HFF-Myc (cell line): ENCODE measurements around the gene RAB3B.

Experiments
- DNase-seq: peaks from one replicate; pipeline ENCODE4 v3.0.0-alpha.2; 2011; ENCODE audit warnings: low read depth; ENCODE audit errors: extremely low read depth
- H3K4me3 ChIP-seq: replicated peaks from 2 replicates; pipeline ENCODE4 v1.5.1; 2011; ENCODE audit warnings: low read depth, mild to moderate bottlenecking, control low read depth, low read length
- TF ChIP-seq, protein P1 (sequence below): IDR thresholded peaks from 2 replicates; pipeline ENCODE4 v1.5.1; 2012; ENCODE audit warnings: mild to moderate bottlenecking, low read depth, low read length, control low read depth; ENCODE audit errors: missing control alignments

RAB3B gene

GRCh38 chr1:51986718-51987117 lies 3.8 kb downstream of the RAB3B start:
- no peak for DNase-seq
- TF ChIP-seq, protein P1, sequence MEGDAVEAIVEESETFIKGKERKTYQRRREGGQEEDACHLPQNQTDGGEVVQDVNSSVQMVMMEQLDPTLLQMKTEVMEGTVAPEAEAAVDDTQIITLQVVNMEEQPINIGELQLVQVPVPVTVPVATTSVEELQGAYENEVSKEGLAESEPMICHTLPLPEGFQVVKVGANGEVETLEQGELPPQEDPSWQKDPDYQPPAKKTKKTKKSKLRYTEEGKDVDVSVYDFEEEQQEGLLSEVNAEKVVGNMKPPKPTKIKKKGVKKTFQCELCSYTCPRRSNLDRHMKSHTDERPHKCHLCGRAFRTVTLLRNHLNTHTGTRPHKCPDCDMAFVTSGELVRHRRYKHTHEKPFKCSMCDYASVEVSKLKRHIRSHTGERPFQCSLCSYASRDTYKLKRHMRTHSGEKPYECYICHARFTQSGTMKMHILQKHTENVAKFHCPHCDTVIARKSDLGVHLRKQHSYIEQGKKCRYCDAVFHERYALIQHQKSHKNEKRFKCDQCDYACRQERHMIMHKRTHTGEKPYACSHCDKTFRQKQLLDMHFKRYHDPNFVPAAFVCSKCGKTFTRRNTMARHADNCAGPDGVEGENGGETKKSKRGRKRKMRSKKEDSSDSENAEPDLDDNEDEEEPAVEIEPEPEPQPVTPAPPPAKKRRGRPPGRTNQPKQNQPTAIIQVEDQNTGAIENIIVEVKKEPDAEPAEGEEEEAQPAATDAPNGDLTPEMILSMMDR: no peak
- H3K4me3 ChIP-seq: no peak overlapping the region

DNA sequence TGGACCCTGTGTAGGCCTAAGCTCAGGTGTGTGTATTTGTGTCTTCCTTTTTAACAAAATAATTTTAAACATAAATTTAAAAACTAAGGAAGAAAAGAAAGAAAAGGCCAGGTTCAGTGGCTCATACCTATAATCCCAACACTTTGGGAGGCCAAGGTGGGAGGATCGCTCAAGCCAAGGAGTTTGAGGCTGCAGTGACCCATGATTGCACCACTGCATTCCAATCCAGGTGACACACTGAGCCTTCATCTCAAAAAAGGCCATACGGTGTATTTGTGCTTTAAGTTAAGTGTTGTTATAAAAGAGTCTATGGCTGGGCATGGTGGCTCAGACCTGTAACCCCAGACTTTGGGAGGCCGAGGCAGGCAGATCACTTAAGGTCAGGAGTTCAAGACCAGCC lies 8.3 kb downstream of the RAB3B start:
- no peak for DNase-seq
- TF ChIP-seq, protein P1: no peak
- no peak overlapping the region for H3K4me3 ChIP-seq

DNA sequence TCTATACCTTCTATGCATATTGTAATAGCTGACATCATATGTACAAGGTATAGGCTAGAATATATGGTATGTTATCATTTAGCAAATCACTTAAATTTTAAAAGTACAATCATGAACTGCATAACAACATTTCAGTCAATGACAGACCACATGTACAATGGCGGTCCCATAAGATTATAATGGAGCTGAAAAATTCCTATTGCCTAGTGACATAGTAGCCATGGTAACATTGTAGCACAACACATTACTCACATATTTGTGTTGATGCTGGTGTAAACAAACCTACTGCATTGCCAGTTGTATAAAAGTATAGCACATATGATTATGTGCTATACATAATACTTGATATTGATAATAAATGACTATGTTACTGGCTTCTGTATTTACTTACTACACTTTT lies 8.9 kb downstream of the RAB3B start:
- no peak overlapping the region for H3K4me3 ChIP-seq
- TF ChIP-seq, protein P1: no peak
- DNase-seq: no peak

GRCh38 chr1:51978099-51978498 lies 12.4 kb downstream of the RAB3B start:
- H3K4me3 ChIP-seq: no peak overlapping the region
- TF ChIP-seq, protein P1: no peak
- no peak for DNase-seq

DNA sequence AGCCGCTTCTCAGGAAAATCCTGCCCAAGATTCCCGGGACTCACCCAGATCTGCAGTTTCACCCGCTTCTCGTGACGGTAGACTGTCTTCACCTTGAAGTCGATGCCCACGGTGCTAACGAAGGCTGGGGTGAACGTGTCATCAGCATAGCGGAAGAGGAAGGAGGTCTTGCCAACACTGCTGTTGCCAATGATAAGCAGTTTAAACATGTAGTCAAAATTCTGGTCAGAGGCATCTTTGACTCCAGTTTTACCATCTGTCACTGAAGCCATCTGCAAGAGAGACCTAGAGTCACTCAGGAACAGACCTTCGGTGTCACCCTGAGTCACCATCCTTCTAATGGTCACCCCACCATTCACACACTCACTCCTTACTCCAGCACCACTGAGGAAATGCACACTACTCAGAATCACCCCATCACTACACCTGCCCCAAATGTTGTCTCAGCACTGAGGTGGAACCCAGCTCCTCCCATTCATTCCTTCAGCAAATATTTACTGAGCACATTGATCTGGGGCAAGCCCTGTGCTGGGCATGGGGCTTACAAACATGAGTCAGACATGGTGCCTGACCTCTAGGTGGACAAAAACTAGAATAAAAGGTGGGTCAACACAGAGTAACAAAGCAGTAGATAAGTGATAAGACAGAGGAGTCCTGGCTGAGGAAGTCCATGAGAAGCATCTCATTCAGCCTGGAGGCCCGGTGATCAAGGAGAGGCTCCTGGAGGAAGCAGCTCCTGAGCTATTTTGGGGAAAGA lies 13.5 kb downstream of the RAB3B start:
- no peak overlapping the region for H3K4me3 ChIP-seq
- TF ChIP-seq, protein P1: no peak

GRCh38 chr1:51973587-51974474 lies 16.7 kb downstream of the RAB3B start:
- no peak overlapping the region for H3K4me3 ChIP-seq
- DNase-seq: no peak
- TF ChIP-seq, protein P1: no peak

More for the DNA sequence above, 13.5 kb downstream of the RAB3B start:
- no peak for DNase-seq
